Right lobe of liver (tissue), 6 donors: ENCODE data around the gene IFI27L1. TPM values are rescaled to one million over a fixed set of nuclear protein-coding genes. Genes with fewer than 3 reads are reported as not detected.
"Not testable (repeated sequence)": the region's sequence is repeated elsewhere in the genome, so short reads cannot be mapped to it uniquely, and the experiment has no call there.

Source experiments
- ATAC-seq, 4 donors: fragments of 200-7000 bp; cut with Tn5 transposase; one replicate each; pipeline ENCODE4 v1.9.1; 2020; ENCODE audit warnings: mild to moderate bottlenecking in 4 of 4, moderate library complexity in 4 of 4
- DNase-seq, 3 donors: peaks; one replicate each; pipeline ENCODE4 v3.0.0-alpha.2; 2020
- H3K27ac ChIP-seq, 3 donors: fragments of 200-600 bp; one replicate each; pipeline ENCODE4 v1.8.0; 2022
- H3K27me3 ChIP-seq, 2 donors: fragments of 200-600 bp; one replicate each; pipeline ENCODE4 v1.8.0; 2022
- H3K36me3 ChIP-seq, 4 donors: fragments of 200-600 bp; sonication (generic) in 1 of 4; one replicate each; pipeline versions ENCODE4 v1.5.1 to v1.8.0; 2017 to 2022; ENCODE audit warnings: control low read depth in 1 of 4
- H3K4me1 ChIP-seq, 4 donors: fragments of 200-600 bp; sonication (generic) in 1 of 4; one replicate each; pipeline versions ENCODE4 v1.5.1 to v1.8.0; 2017 to 2022; ENCODE audit warnings: control low read depth in 1 of 4
- H3K4me3 ChIP-seq, 3 donors: fragments of 200-600 bp; one replicate each; pipeline ENCODE4 v1.8.0; 2022
- H3K9me3 ChIP-seq, 4 donors: fragments of 200-600 bp; sonication (generic) in 1 of 4; one replicate each; pipeline versions ENCODE4 v1.5.1 to v1.8.0; 2017 to 2022; ENCODE audit warnings: control low read depth in 1 of 4
- POLR2A ChIP-seq: fragments of 450-650 bp; IDR thresholded peaks from one replicate; pipeline ENCODE4 v1.6.1; 2017; ENCODE audit warnings: antibody characterized with exemption, mild to moderate bottlenecking
- WGBS: methylation state at CpG from one replicate; pipeline ENCODE4 v1.1.6; 2018; ENCODE audit warnings: low coverage, low lambda C conversion rate; ENCODE audit not compliant: insufficient coverage; ENCODE audit errors: missing lambda C conversion rate; 5-methylcytosine and 5-hydroxymethylcytosine counted together
- intact Hi-C, 2 donors: fragments of 100-400 bp; cut with DNase I; formaldehyde crosslinking; loops; one replicate each; pipeline versions ENCODE4 v1.11.2 to v1.14.1; 2022
- total RNA-seq, 6 experiments: library from RNA; depleted of rRNA in 2 of 6; stranded (reverse); fragments of >200 nt in 2 of 6; fragmentation: NEBNext Ultra II Directional in 3 of 6; extraction: Animal tissue kit (Norgen Biotek cat#: 25700) in 3 of 6; gene quantifications; one replicate each; pipeline versions ENCODE4 v1.1.0 to v1.2.4, GENCODE V29; 2016 to 2023
- TF ChIP-seq, protein P1 (sequence below), 4 donors: fragments of 200-600 bp in 3 of 4; fragments of 450-650 bp in 1 of 4; IDR thresholded peaks; one replicate each; pipeline versions ENCODE4 v1.5.1 to v1.8.0; 2016 to 2022; ENCODE audit warnings: antibody characterized with exemption in 4 of 4, mild to moderate bottlenecking in 2 of 4
- donor health status: DM: no; HTN: yes; CAD: no.
- donor health status: DM: no; HTN: no; CAD: no.
- donor health status: DM: no; HTN: no; CAD: no.
- donor health status: DM: no; HTN: yes; CAD: no.
- donor health status: DM: no; HTN: yes; CAD: no.

IFI27L1 gene
- total RNA-seq, 6 experiments from 2014 or later = 2.6 to 8.2 (median 5.3) TPM

GRCh38 chr14:94058674-94059138 is 22.4 kb upstream of the IFI27L1 start:
- peaks cover 0 to 39% (median 17%) of the 10 kb centered on the region in 4 donors for H3K4me1 ChIP-seq
- ATAC-seq = peak; percentile 78 to 92 (median 84)
- no peaks in the 10 kb centered on the region for H3K9me3 ChIP-seq
- no peak for DNase-seq
- WGBS = 30% methylated on average over 5 of the region's 5 CpGs
- no peak overlapping the region for H3K4me3 ChIP-seq
- TF ChIP-seq, protein P1, sequence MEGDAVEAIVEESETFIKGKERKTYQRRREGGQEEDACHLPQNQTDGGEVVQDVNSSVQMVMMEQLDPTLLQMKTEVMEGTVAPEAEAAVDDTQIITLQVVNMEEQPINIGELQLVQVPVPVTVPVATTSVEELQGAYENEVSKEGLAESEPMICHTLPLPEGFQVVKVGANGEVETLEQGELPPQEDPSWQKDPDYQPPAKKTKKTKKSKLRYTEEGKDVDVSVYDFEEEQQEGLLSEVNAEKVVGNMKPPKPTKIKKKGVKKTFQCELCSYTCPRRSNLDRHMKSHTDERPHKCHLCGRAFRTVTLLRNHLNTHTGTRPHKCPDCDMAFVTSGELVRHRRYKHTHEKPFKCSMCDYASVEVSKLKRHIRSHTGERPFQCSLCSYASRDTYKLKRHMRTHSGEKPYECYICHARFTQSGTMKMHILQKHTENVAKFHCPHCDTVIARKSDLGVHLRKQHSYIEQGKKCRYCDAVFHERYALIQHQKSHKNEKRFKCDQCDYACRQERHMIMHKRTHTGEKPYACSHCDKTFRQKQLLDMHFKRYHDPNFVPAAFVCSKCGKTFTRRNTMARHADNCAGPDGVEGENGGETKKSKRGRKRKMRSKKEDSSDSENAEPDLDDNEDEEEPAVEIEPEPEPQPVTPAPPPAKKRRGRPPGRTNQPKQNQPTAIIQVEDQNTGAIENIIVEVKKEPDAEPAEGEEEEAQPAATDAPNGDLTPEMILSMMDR (IDR thresholded peaks at IDR 0.05) = no peak
- no peak for TF ChIP-seq POLR2A
- no peaks in the 10 kb centered on the region for H3K27me3 ChIP-seq
- H3K36me3 ChIP-seq = peaks cover 0 to 73% (median 27%) of the 10 kb centered on the region in 4 donors
- intact Hi-C loops = no loop called here
- peak overlapping the region; percentile 20 to 54 (median 43) for H3K27ac ChIP-seq

GRCh38 chr14:94059998-94060397 is 21.1 kb upstream of the IFI27L1 start:
- DNase-seq (no peak), ATAC-seq (peak in 2 of 4 donors; percentile 7 to 16)
- H3K27me3 ChIP-seq = no peaks in the 10 kb centered on the region
- 40% methylated on average over 5 of the region's 5 CpGs for WGBS
- peaks cover 0 to 39% (median 17%) of the 10 kb centered on the region in 4 donors for H3K4me1 ChIP-seq
- no peak overlapping the region for H3K4me3 ChIP-seq
- peaks cover 0 to 60% (median 18%) of the 10 kb centered on the region in 4 donors for H3K36me3 ChIP-seq
- no peaks in the 10 kb centered on the region for H3K9me3 ChIP-seq
- intact Hi-C loops = no loop called here
- TF ChIP-seq POLR2A = no peak
- TF ChIP-seq, protein P1 (IDR thresholded peaks at IDR 0.05) = no peak
- peak overlapping the region in 1 of 3 donors; percentile 54 for H3K27ac ChIP-seq

GRCh38 chr14:94062344-94062940 is 18.7 kb upstream of the IFI27L1 start:
- no peaks in the 10 kb centered on the region for H3K9me3 ChIP-seq
- H3K27ac ChIP-seq = no peak overlapping the region
- ATAC-seq = no peak
- TF ChIP-seq, protein P1 (IDR thresholded peaks at IDR 0.05) = no peak
- no peak for TF ChIP-seq POLR2A
- no peak for DNase-seq
- H3K27me3 ChIP-seq = no peaks in the 10 kb centered on the region
- intact Hi-C loops = no loop called here
- H3K4me1 ChIP-seq = peaks cover 0 to 40% (median 19%) of the 10 kb centered on the region in 4 donors
- H3K36me3 ChIP-seq = peaks cover 0 to 36% (median 14%) of the 10 kb centered on the region in 4 donors
- 82% methylated on average over 3 of the region's 9 CpGs for WGBS
- H3K4me3 ChIP-seq = no peak overlapping the region

DNA sequence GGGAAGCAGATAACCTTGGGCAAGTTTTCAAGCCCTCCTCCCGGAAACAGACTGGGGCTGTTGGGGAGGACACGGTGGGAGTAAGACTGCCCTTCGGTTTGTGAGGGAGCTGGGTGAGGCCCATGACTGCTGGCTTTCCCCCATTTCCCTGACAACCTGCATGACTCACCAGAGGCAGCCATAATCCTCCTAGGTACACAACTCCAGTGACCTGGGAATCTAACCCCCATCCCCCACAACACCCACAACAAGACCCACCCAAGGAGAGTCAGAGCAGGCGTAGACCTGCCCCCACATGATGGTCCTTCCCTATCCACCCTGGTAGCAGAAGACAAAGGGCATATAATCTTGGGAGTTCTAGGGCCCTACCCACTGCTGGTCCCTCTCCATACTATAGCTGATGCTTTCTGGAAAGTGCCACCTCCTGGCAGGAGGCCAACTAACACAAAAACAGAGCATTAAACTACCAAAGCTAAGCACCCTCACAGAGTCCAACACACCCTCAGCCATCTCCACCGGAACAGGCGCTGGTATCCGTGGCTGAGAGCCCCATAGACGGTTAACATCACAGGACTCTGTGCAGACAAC is 14.9 kb upstream of the IFI27L1 start:
- DNase-seq = no peak
- H3K27me3 ChIP-seq = no peaks in the 10 kb centered on the region
- no peak overlapping the region for H3K4me3 ChIP-seq
- peak in 2 of 4 donors; percentile 56 to 72 for ATAC-seq
- peaks cover 0 to 13% (median 7%) of the 10 kb centered on the region in 4 donors for H3K36me3 ChIP-seq
- intact Hi-C loops = no loop called here
- no peak for TF ChIP-seq POLR2A
- TF ChIP-seq, protein P1 (IDR thresholded peaks at IDR 0.05) = no peak
- peaks cover 0 to 9% (median 4%) of the 10 kb centered on the region in 4 donors for H3K4me1 ChIP-seq
- 86% methylated on average over 4 of the region's 8 CpGs for WGBS
- H3K27ac ChIP-seq = no peak overlapping the region
- no peaks in the 10 kb centered on the region for H3K9me3 ChIP-seq

DNA sequence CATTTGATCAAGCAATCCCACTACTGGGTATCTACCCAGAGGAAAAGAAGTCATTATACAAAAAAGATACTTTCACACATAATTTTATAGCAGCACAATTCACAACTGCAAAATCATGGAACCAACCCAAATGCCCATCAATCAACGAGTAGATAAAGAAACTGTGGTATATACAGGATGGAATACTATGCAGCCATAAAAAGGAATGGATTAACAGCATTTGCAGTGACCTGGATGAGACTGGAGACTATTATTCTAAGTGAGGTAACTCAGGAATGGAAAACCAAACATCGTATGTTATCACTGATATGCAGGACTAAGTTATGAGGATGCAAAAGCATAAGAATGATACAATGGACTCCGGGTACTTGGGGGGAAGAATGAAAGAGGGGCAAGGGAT is 9.0 kb upstream of the IFI27L1 start:
- H3K9me3 ChIP-seq, H3K27ac ChIP-seq, intact Hi-C loops, H3K27me3 ChIP-seq, H3K36me3 ChIP-seq, H3K4me3 ChIP-seq, ATAC-seq, DNase-seq: not testable (repeated sequence)
- WGBS = 78% methylated on average over 3 of the region's 3 CpGs
- peaks cover 0 to 15% (median 0%) of the 10 kb centered on the region in 4 donors for H3K4me1 ChIP-seq
